DOHH2 (cell line): ENCODE data around the gene HNRNPLL.
"Not testable (repeated sequence)": the region's sequence is repeated elsewhere in the genome, so short reads cannot be mapped to it uniquely, and the experiment has no call there.

Source experiments
- H3F3A ChIP-seq: fragments of 200-600 bp; sonication (generic), shearing (Covaris generic); 2 replicates; pipeline ENCODE4 v1.6.0; 2016; ENCODE audit warnings: antibody characterized with exemption, mild to moderate bottlenecking; ENCODE audit not compliant: control insufficient read depth, insufficient read depth
- H3K27ac ChIP-seq: fragments of 200-600 bp; sonication (generic); 2 replicates; pipeline ENCODE4 v1.5.1; 2014; ENCODE audit warnings: low read depth, mild to moderate bottlenecking, low read length, moderate library complexity
- H3K27me3 ChIP-seq: fragments of 200-600 bp; sonication (generic); 2 replicates; pipeline ENCODE4 v1.6.1; 2014; ENCODE audit warnings: mild to moderate bottlenecking, low read length, mixed read lengths; ENCODE audit not compliant: control insufficient read depth
- H3K36me3 ChIP-seq: fragments of 200-600 bp; sonication (generic); 2 replicates; pipeline ENCODE4 v1.6.1; 2014; ENCODE audit warnings: mild to moderate bottlenecking, low read length, moderate library complexity, mixed read lengths; ENCODE audit not compliant: control insufficient read depth
- H3K4me1 ChIP-seq: fragments of 200-600 bp; sonication (generic); 2 replicates; pipeline ENCODE4 v1.6.1; 2014; ENCODE audit warnings: mild to moderate bottlenecking, low read length, mixed read lengths; ENCODE audit not compliant: control insufficient read depth
- H3K4me2 ChIP-seq: fragments of 200-600 bp; sonication (generic); 2 replicates; pipeline ENCODE4 v1.6.0; 2014; ENCODE audit warnings: mild to moderate bottlenecking, low read length, moderate library complexity
- H3K4me3 ChIP-seq: fragments of 200-600 bp; sonication (generic); 2 replicates; pipeline ENCODE4 v1.5.1; 2014; ENCODE audit warnings: mild to moderate bottlenecking, low read length, mixed read lengths
- H3K79me2 ChIP-seq: fragments of 200-600 bp; sonication (generic); 2 replicates; pipeline ENCODE4 v1.6.1; 2014; ENCODE audit warnings: mild to moderate bottlenecking, low read length, mixed read lengths; ENCODE audit not compliant: control insufficient read depth
- H3K9me2 ChIP-seq: fragments of 200-600 bp; sonication (generic); replicated peaks from 2 replicates; pipeline ENCODE4 v1.6.1; 2014; ENCODE audit warnings: mild to moderate bottlenecking, low read length, mixed read lengths; ENCODE audit not compliant: control insufficient read depth
- H3K9me3 ChIP-seq: fragments of 200-600 bp; sonication (generic); 2 replicates; pipeline ENCODE4 v1.6.1; 2014; ENCODE audit warnings: antibody characterized with exemption, low read length, mixed read lengths; ENCODE audit not compliant: control insufficient read depth, insufficient read depth
- H4K20me1 ChIP-seq: fragments of 200-600 bp; sonication (generic); 2 replicates; pipeline ENCODE4 v1.6.0; 2014; ENCODE audit warnings: low read depth, mild to moderate bottlenecking, antibody characterized with exemption, low read length, moderate library complexity; ENCODE audit not compliant: control insufficient read depth, insufficient read depth
- EZH2phosphoT487 ChIP-seq: fragments of 200-600 bp; sonication (generic); IDR thresholded peaks from 2 replicates; pipeline ENCODE4 v1.6.1; 2017; ENCODE audit warnings: borderline replicate concordance, mild to moderate bottlenecking, antibody characterized with exemption, low read length, moderate library complexity, mixed read lengths
- TF ChIP-seq, protein P1 (sequence below): fragments of 200-600 bp; sonication (generic); IDR thresholded peaks from one replicate; pipeline ENCODE4 v1.5.1; 2014; ENCODE audit warnings: antibody characterized with exemption, mild to moderate bottlenecking, low read depth, low read length; ENCODE audit not compliant: poor library complexity, severe bottlenecking

Gene HNRNPLL

DNA sequence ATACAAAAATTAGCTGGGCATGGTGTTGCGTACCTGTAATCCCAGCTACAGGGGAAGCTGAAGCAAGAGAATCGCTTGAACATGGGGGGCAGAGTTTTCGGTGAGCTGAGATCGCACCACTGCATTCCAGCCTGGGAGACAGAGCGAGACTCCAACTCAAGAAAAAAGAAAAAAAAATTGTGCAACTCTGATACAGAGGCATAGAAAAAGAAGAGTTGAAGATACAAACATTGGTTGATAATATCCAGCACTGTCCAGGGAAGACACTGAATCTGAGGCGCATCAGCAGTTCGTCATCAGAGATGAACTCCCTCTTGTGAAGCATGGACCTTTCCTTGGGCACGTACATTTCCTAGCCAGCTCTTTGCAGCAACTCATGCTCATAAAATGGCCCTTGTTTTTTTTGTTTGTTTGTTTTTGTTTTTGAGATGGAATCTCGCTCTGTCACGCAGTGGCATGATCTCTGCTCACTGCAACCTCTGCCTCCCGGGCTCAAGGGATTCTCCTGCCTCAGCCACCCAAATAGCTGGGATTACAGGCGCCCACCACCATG, 46.5 kb upstream of the HNRNPLL start:
- Histone ChIP-seq H3K27ac (no peak overlapping the region), H3F3A (no peaks in the 10 kb centered on the region), H3K79me2 (no peaks in the 10 kb centered on the region), H4K20me1 (no peaks in the 10 kb centered on the region), H3K4me3 (no peak overlapping the region), H3K4me1 (peaks cover 3% of the 10 kb centered on the region; the same call in 1 of the 2 replicates), H3K9me2 (no peaks in the 10 kb centered on the region), H3K36me3 (no peaks in the 10 kb centered on the region), H3K9me3 (no peaks in the 10 kb centered on the region), H3K4me2 (no peak overlapping the region), H3K27me3 (peaks cover 16% of the 10 kb centered on the region; the same call in 1 of the 2 replicates)
- TF ChIP-seq, protein P1, sequence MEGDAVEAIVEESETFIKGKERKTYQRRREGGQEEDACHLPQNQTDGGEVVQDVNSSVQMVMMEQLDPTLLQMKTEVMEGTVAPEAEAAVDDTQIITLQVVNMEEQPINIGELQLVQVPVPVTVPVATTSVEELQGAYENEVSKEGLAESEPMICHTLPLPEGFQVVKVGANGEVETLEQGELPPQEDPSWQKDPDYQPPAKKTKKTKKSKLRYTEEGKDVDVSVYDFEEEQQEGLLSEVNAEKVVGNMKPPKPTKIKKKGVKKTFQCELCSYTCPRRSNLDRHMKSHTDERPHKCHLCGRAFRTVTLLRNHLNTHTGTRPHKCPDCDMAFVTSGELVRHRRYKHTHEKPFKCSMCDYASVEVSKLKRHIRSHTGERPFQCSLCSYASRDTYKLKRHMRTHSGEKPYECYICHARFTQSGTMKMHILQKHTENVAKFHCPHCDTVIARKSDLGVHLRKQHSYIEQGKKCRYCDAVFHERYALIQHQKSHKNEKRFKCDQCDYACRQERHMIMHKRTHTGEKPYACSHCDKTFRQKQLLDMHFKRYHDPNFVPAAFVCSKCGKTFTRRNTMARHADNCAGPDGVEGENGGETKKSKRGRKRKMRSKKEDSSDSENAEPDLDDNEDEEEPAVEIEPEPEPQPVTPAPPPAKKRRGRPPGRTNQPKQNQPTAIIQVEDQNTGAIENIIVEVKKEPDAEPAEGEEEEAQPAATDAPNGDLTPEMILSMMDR, result no peak
- no peak for TF ChIP-seq EZH2phosphoT487

DNA sequence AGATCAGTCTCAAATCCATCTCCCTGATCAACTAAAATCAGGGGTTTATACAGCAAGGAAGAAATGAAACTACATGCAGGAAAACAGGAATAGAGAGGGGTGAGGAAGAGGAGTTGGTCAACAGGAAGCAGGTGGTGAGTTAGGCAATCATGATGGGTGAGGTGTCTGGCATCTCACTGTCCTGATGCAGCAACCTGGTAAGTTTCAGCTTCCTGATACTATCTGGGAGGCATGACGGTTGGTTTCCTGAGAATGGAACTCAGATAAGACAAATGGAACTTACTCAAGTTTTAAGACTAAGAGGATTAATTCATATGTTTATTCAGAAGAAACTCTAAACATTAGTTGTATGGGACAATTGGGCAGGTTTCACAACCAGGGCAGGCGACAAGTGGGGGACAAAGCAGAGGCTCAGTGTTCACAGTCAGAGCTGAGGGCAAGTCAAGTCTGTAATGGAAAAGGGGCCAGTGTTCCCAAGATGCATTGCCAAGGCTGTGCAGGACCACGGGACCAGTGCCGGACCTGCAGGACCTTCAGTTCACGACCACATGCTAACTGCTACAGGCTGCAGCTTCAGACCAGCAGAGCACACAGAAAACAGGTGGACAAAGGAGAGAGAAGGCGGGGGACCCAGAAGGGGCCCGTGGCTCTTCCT, 45.5 kb upstream of the HNRNPLL start:
- no peaks in the 10 kb centered on the region for H3K79me2 ChIP-seq
- H3F3A ChIP-seq, result no peaks in the 10 kb centered on the region
- no peaks in the 10 kb centered on the region for H3K9me2 ChIP-seq
- peaks cover 9% of the 10 kb centered on the region; the same call in 1 of the 2 replicates for H3K27me3 ChIP-seq
- no peak overlapping the region for H3K4me2 ChIP-seq
- TF ChIP-seq, protein P1, result no peak
- no peak for TF ChIP-seq EZH2phosphoT487
- H4K20me1 ChIP-seq, result no peaks in the 10 kb centered on the region
- H3K36me3 ChIP-seq, result no peaks in the 10 kb centered on the region
- H3K9me3 ChIP-seq, result no peaks in the 10 kb centered on the region
- no peak overlapping the region for H3K4me3 ChIP-seq
- no peak overlapping the region for H3K27ac ChIP-seq
- H3K4me1 ChIP-seq, result peaks cover 3% of the 10 kb centered on the region; the same call in 1 of the 2 replicates

DNA sequence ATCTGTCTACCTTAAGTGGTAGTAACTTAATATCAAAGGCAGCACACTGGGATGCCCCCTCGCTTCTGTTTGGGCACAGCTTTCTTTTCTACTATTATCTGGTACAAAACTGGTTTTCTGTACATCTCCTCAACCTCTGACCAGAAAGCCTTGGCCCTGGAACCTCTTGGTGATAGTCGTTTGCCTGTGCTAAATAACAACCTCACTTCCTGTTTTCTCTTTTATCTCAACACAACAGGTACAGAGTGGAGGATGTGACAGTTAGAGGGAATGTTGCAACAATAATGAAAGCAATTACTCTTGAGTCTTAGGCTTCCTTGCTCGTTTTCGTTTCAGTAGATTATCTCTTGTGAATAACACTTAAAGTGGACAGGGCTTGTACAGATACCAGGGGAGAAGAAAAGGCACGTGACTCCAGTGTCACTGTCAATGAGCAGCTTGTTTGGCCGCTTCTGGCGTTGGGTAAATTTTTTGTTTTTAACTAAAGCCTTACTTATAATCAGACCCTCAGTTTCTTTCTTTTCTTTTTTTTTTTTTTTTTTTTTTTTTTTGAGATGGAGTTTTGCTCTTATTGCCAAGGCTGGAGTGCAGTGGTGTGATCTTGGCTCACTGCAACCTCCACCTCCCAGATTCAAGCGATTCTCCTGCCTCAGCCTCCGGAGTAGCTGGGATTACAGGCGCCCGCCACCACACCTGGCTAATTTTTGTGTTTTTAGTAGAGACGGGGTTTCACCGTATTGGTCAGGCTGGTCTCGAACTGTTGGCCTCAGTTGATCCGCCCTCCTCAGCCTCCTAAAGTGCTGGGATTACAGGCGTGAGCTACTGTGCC, 41.2 kb upstream of the HNRNPLL start:
- not testable (repeated sequence) for H3K4me1 ChIP-seq, H3K27ac ChIP-seq, H3F3A ChIP-seq, H4K20me1 ChIP-seq, H3K9me2 ChIP-seq, H3K9me3 ChIP-seq, H3K4me3 ChIP-seq, H3K4me2 ChIP-seq, H3K36me3 ChIP-seq, H3K79me2 ChIP-seq
- peaks cover 14% of the 10 kb centered on the region for H3K27me3 ChIP-seq
